ENCODE data around the gene STK33.

- TF ChIP-seq ZNF253 (CRISPR knock-in tag; IDR thresholded peaks at IDR 0.05; ENCODE audit: borderline replicate concordance) = no peak
- TF ChIP-seq TCF7L2 (IDR thresholded peaks at IDR 0.05; ENCODE audit: low read depth, low read length) = no peak
- TF ChIP-seq ZBTB37 (CRISPR knock-in tag; IDR thresholded peaks at IDR 0.05) = no peak
- TF ChIP-seq ZHX1 (CRISPR knock-in tag; IDR thresholded peaks at IDR 0.05; ENCODE audit: low read depth) = no peak
- no peak for TF ChIP-seq ONECUT2 (CRISPR knock-in tag; IDR thresholded peaks at IDR 0.05)
- TF ChIP-seq HOXA5 (CRISPR knock-in tag; IDR thresholded peaks at IDR 0.05) = no peak
- TF ChIP-seq FOXA3 (CRISPR knock-in tag; IDR thresholded peaks at IDR 0.05) = no peak
- no peak for TF ChIP-seq FOXO4 (CRISPR knock-in tag; conservative IDR thresholded peaks at IDR 0.05)
- no peak for TF ChIP-seq CBX1 (IDR thresholded peaks at IDR 0.05; ENCODE audit: low read depth)
Observed at GRCh38 chr11:8545698-8546366, 48.2 kb downstream of the STK33 start.
